HG03558 (cell line): Measurements from ENCODE around the gene KCNK18.
"Not testable (repeated sequence)": the region's sequence is repeated elsewhere in the genome, so short reads cannot be mapped to it uniquely, and the experiment has no call there.

Source experiments
- ATAC-seq: cut with Tn5 transposase; IDR thresholded peaks from one replicate; pipeline ENCODE4 v1.9.1; 2021; ENCODE audit warnings: moderate number of reproducible peaks; ENCODE audit not compliant: unreplicated experiment; ENCODE audit errors: extremely low read depth

Gene KCNK18

DNA sequence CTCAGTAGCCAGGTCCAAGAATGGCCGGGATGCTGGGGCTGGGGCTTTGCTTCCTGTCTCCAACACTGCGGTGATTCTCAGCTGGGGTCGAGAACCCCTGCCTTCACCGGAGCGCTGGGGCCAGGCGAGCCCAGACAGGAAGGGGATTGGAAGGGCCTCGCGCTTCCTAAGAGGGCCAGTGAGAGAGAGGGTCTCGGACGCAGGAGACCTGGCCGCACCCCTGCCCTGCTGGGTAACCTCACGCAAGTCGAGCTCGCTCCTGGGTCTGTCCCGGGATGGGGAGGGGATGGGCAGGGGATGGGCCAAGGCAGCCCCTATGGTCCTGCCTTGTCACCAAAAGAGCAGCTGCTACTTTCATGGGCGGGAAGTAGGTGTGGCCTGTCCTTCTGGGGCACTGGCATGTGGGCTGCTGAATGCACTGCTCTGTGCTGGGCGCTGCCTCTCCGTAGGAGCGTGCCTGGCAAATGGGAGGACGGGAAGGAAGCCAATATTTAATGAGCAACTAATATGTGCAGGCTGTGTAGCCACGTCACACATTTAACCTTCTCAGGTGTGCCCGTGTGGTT lies 20.0 kb downstream of the KCNK18 start:
- ATAC-seq, result no peak

DNA sequence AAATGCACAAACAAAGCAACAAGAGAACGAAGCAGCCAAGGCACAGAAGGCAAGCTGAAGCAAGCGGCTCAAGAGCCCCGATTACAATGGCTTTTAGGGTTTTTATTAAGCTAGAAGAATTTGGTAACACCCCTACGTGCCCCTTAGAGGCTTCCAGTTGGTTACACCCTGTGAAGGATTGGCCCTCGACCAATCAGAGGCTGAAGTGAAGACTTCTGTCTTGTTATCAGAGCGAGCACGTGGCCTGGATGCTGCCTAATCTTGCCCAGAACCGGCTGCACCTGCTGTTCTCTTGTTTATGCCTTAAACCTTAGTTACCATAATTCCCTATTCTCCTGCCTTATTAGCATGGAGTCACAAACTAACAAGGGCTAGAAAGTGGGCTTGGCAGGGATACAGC lies 21.4 kb downstream of the KCNK18 start:
- no peak for ATAC-seq

DNA sequence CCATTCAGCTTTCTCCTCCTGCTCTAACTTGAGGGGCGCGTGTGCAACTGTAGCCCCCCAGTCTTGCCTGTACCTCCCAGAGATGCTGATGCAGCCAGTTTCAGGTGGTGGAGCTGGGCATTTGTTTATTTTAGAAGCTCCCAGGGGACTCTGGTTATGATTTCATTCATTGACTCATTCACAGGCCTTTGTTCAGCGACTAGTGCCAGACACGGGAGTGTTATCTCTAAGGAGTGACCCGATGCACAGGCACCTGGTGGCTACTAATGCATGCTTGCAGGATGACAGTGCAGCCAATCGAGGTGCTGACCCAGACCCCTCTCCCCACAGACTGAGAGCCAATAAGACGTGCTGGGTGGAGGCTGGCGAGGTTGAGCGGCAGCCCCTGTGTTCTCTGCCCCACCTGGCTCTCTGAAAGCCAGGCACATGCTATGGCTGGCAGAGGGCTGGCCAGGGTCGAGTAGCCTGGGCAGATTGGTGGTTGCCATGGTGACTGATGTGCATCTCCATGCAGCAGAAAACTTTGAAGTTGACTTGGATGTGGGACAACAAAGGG lies 23.9 kb downstream of the KCNK18 start:
- no peak for ATAC-seq

DNA sequence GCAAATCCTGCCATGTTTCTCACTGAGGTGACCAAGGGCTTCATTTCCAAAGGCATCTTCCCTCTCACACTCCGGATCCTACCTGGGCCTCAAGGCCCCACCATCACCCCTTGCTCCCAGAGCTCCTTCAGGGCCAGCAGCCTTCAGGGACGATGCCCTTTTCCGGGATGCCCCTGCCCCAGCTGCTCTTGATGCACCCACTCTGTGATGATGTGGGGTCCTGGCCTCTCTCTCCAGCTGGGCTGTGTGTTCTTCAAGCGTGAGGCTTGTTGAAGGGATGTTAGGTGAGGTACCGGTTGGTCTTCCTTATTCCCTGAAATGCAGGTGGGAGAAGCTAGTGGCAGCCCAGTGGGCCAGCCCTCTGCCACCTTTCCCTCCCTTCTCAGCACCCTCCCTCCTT lies 25.3 kb downstream of the KCNK18 start:
- ATAC-seq, result no peak

DNA sequence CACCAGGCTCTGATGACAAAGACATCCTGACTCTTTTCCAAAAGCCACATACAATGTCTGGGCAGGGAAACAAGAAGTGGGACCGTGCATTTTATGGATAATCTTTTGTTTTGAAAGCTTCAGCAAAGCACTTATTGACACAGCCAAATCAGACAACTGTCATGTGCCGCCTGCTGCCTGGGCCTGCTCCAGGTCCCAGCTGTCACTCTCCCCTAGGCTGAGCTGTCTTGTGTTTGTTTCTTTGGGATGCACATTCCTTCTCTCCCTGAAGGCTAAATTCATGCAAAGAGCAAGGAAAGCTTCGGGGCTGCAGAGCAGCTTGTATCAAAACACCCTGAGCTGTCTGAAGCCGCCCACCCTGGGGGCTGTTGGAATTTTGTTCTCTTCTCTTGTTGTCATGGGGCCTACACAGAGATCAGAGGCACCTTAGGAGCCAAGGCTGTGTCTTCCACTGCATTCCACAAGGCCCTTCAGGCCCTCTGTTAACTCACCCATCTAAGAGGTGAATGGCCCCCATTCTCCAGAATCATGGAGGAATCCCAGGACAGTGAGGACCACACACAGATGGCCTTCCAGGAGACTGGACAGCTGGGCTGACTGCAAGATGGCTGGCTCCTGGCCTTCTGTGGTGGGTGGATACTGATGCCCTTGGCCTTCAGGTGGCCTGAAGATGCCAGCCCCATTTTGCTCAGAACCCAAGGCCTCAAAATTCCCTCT lies 25.8 kb downstream of the KCNK18 start:
- no peak for ATAC-seq

DNA sequence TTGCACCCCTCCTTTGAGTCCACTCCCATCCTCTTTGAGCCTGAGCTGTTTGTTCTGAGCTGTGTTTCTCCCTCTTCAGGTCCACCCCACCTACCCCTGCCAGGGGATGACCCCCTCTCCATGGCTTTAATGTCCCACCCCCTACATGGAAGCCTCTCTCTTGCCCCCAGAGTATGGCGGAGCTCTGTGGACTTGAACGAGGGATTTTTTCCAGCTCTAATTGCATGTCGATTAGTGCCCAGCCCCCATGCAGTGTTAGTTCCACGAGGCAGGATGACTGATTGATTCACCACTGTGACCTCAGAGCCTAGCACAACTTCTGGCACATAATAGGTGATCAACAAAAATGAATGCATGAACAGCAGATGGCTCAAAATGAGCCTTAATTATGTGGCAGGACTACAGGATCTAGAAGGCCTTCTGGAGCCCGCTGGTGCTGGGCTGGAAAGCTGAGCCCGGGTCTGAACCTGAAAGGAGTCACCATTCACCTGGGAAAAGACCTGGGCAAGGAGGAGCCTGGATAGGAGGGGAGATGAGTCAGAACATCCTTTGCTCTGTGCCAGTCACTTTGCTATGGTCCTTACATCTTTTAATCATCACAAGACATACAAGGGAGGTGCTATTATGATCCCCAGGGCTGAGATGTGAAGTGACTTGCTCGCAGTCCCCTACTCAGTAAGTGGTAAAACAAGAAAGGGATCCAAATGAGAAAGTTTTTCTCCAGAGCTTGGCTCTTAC lies 26.6 kb downstream of the KCNK18 start:
- ATAC-seq, result no peak

DNA sequence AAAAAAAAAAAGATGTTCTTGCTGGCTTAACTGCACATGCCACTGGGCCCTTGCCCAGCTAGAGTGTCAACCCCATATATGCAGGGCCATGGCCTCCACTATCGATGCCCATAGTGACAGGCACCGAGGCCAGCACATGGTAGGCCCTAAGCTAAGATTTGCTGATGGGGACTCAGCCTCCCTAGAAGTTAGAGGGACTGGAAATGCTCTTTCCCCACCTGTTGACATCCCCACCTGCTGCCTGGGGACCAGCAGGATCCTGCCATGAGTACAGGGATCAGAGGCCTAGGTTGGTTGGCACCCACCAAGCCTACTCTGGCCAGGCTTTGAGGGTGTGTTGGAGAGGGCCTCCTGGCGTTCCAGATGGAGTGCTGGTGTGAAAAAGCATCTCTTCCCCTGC lies 27.6 kb downstream of the KCNK18 start:
- no peak for ATAC-seq

DNA sequence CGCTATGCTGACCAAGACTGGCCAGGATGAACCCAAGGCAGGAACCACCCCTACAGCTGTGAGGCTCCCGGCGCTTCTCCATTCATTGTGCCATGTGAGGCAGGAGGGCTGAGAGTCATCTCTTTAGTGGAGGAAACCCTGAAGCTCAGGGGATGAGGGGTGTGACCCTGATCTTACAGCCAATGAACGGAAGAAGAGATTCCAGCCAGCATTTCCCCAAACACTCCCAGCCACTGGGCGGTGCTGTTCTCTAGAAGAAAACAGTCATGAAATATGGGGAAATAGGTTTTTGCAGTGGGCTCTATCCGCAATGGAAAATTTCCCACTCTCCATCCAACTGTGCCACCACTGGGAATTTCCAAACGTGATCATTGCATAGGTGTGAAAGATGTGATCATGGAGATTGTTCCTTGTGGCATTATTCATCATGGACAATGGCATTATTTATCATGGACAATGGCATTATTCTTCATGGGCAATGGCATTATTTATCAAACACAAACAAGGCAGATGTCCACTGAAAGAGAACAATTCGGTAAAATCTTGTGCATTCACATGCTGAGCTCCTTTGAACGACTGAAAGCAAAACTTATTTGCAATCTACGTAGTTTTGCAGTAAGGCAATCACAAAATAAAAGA lies 29.6 kb downstream of the KCNK18 start:
- ATAC-seq, result no peak

DNA sequence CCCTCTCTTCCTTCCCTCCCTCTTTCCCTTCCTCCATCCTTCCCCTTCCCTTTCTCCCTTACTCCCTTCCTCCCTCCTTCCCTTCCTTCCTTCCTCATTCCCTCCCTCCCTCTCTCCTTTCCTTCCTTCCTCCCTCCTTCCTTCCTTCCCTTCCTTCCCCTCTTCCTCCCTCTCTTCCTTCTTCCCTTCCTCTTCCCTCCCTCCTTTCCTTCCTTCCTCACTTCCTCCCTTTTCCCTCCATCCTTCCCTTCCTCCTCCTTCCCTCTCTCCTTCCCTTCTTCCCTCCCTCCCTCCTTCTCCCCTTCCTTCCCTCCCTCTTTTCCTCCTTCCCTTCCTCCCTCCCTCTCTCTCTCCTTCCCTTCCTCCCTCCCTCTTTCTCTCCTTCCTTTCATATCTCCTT lies 30.9 kb downstream of the KCNK18 start:
- ATAC-seq, result no peak

DNA sequence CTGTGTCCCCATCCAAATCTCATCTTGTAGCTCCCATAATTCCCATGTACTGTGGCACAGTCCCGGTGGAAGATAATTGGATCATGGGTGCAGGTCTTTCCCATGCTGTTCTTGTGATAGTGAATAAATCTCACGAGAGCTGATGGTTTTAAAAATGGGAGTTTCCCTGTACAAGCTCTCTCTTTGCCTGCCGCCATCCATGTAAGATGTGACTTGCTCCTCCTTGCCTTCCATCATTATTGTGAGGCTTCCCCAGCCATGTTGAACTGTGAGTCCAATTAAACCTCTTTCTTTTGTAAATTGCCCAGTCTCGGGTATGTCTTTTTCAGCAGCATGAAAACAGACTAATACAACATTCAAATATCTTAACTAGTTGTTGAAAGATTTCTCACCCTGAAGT lies 32.8 kb downstream of the KCNK18 start:
- not testable (repeated sequence) for ATAC-seq

DNA sequence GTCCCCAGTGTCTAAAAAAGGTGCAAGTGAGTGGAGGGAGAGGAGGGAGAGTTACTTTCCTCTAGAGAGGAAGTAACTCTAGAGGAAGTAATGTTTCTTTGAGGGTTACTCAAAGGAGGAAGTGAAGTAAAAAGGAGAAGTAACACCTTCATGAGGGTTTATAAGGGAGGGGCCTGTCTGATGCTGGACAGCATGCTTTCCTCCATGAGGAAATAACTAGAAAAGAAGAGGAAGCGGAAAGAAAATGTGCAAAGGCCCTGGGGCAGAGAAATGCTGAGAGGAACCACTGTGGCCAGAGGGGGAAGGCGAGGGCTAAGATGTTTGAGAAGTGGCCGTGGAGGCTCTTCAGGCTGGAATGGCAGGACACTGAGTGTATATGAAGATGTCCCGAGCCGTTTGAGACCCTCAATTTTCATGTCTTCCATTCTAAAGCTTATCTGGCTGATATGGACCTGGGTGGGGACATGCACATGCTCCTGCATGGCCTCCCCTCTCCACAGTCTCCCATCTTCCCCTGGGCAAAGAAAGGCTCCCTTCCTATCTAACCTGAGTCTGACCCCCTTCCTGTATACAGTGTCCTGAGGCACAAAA lies 40.2 kb downstream of the KCNK18 start:
- no peak for ATAC-seq

DNA sequence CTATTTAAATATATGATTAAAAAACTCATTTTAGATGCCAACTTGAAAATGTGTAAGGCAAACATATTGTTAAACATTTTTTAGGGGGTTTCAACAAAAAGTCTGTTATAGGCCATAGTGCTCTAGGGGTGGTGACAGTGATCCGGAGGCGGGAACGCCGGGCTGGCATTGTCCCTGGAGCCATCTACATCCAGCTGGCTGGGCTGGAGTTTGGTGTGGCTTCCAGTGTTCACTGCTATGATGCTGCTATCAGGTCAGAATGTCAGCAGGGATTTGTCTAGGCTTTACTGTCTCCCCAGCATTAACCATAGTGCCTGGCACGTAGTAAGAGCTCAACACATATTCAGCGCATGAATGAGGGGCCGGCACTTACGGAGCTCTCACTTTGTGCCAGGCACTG lies 41.8 kb downstream of the KCNK18 start:
- no peak for ATAC-seq

DNA sequence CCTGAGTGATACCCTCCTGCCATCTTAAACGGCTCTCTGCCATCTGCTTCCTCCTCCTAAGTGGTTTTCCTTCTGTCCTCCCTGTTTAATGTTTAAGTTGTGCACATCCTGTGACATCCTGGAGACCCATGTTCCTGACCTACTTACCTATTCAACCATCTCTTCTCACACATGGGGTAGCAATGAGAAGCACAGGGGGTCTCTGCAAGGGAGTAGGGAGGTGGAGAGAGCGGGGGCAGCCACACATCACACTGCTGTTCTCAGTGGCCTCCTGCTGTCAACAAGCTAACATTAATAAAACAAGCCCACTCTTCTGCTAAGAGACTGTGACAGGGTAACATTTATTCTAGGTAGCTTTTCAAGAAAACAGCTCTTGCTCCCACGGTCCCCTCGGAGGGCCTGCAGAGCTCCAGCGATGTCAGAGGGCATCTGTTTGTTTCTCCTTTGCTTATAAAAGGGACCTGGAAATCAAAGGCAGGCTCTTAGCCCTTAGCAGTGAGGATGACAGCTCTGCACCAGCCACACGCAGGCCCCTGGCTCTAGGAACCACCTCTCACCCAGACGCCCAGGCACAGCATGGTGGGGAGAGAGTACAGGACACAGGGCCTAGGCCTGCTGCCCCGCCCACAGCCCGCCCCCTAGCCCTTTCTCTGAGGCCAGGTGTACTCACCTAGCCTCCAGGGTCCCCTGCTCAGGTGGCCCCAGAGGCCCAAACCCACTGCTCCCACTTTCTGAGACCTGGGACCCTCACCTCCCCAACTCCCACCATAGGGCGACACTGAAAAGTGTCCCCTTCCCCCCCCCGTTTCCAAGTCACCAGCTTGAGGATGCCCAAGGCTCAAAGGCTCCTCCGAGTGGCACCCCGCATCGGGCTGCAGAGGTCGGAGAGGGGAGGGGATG lies 42.7 kb downstream of the KCNK18 start:
- no peak for ATAC-seq

DNA sequence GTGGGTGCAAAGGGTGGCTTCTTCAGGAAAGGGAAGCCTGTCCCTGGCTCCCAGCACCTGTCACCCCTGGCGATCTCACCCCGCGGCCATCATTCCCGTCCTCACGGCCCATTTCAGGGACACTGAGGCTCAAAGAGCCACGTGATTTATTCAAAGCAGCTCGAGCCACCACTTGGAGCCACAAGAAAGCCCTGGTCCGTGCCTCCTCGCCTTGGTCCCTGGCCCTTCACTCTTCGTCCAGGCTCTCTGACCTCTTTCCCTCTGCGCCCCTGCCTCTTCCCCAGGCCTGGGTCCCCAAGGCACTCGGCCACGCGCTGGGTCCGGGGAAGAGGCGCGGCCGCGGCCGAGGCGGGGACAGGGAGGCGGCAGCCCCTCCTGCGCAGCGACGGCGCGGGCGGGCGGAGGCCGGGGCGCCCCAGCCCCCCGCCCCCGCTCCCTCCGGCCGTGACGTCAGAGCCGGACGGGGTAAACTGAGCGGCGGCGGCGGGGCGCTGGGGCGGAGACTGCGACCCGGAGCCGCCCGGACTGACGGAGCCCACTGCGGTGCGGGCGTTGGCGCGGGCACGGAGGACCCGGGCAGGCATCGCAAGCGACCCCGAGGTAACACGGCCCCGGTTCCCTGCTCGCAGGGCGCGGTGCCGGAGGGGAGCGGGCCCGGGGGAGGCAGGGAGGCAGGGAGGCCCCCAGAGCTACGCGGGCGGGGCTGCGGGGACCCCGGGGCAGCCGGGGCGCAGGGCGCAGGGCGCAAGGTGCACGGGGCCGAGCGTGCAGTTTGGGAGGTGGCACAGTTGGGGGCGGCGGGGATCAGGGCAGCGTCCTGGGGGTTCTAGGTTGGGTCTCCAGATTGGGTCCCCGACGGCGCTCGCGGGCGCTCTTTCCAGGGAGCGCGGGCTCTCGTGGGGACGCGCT lies 43.6 kb downstream of the KCNK18 start, which contains the start of gene SLC18A2:
TSS of gene SLC18A2 (plus strand) at position 494 of the 909 bp plus-strand sequence. CDS start 580 bp downstream, outside the sequence.
- no peak for ATAC-seq

DNA sequence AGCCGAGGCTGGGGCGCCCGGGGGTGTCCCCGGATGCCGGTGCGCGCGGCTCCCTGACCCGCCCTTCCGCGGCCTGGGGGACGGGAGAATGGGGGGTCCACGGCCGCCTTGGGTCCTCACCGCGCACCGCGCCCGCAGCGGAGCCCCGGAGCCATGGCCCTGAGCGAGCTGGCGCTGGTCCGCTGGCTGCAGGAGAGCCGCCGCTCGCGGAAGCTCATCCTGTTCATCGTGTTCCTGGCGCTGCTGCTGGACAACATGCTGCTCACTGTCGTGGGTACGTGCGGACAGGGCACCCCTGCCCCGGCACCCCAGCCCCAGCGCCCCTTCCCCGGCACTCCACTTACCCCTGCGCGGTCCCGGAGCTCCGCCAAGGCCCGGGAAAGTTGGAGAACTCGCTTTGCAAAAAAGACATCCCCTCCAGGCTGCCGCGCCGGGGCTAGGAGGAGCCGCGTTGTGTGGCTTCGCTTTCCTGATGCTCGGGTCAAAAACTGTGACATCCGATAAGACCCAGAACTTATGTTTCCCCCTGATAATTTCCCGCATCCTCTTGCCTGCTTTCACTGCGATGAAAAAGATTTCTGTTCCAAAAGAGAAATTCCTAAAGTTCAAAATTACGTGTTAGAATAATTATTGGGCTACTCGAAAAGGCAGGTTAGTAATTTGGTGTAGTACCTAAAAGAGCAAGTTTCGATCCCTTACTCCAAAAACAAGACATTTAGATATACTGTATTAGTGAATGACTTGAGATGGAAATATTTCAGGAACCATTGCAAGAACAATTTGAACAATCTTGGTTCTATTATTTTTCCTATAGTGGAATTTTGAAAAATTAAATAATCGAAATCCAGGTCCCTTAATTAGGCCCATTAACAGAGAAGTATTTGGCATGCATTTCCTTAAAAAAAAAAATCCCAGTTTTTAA lies 44.5 kb downstream of the KCNK18 start:
- ATAC-seq, result no peak

DNA sequence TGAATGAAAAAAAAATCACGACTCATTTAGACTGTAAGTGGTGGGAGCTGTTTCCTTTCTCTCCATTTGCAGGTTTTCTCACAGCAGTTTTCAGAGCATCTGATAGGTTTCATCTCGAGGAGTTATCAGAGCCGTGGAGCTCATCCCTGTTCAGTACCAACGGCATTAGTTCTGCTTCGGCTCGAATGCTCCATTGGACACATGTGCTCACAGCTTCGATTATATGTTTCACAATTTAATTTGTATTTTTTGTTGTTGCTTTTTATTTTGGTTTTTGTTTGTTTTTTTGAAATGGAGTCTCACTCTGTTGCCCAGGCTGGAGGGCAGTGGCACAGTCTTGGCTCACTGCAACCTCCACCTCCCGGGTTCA lies 45.2 kb downstream of the KCNK18 start:
- ATAC-seq, result no peak

DNA sequence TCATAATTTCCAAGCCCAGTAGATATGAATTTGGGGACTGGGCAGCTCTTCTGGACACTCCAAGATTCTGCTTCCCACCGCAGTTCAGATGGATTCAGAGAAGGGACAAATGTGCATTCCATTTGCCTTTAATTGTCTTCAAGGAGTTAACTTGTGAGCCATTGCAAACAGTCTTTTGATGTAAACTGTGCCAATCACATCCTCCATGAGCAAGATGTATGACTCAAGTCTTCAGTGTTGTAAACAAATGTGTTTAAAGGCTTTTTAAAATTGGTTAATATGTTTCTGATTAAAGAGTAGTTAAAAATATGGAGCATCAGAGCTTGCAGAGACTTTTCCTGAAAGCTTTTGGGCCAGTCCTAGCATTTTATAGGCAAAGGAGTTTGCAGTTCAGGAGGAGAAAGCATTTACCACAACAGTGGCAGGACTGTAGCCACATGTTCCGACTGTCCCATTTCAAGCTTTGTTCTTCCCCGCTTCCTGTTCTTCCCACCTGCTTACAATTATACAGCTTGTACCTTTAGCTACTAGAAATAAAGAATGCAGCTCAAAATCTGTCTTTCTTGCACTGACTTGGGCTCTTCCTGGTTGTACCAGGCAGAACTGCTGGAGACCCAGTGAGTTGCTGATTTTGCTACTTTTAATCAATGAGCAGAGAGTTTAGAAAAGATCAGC lies 49.8 kb downstream of the KCNK18 start:
- no peak for ATAC-seq
